Thyroid gland (tissue), 4 donors: Measurements from ENCODE around the gene SLC26A4. TPM values are rescaled to one million over a fixed set of nuclear protein-coding genes. Genes with fewer than 3 reads are reported as not detected.

ENCODE experiments used
- DNase-seq, 2 donors: peaks; one replicate each; pipeline ENCODE4 v3.0.0-alpha.2; 2019
- H3K27ac ChIP-seq, 3 donors: fragments of 200-600 bp; sonication (generic); 1 replicate in 2 of 3; 2 replicates in 1 of 3; pipeline ENCODE4 v1.5.1; 2016 to 2019; ENCODE audit warnings: mild to moderate bottlenecking in 1 of 3, moderate library complexity in 1 of 3
- H3K27me3 ChIP-seq: fragments of 200-600 bp; sonication (generic); one replicate; pipeline ENCODE4 v1.5.1; 2019
- H3K36me3 ChIP-seq, 2 donors: fragments of 200-600 bp; sonication (generic); one replicate each; pipeline ENCODE4 v1.5.1; 2016 to 2019
- H3K4me1 ChIP-seq, 2 donors: fragments of 200-600 bp; sonication (generic); one replicate each; pipeline ENCODE4 v1.5.1; 2017 to 2019
- H3K4me3 ChIP-seq, 3 donors: fragments of 200-600 bp; sonication (generic); replicated peaks in 1 of 3; 1 replicate in 2 of 3; 2 replicates in 1 of 3; pipeline ENCODE4 v1.5.1; 2016; ENCODE audit warnings: mild to moderate bottlenecking in 1 of 3
- H3K9me3 ChIP-seq: fragments of 200-600 bp; sonication (generic); one replicate; pipeline ENCODE4 v1.5.1; 2017
- POLR2A ChIP-seq, 2 donors: fragments of 450-650 bp; IDR thresholded peaks; one replicate each; pipeline ENCODE4 v1.6.1; 2017; ENCODE audit warnings: antibody characterized with exemption in 2 of 2, mild to moderate bottlenecking in 2 of 2, moderate library complexity in 1 of 2
- WGBS, 2 donors: methylation state at CpG; one replicate each; pipeline ENCODE4 v1.1.5; 2017; 5-methylcytosine and 5-hydroxymethylcytosine counted together
- intact Hi-C: fragments of 100-400 bp; cut with DNase I; formaldehyde crosslinking; loops from one replicate; pipeline ENCODE4 v1.15.1; 2023
- total RNA-seq, 4 donors: library from RNA; depleted of rRNA; stranded (reverse); fragments of >200 nt; gene quantifications; one replicate each; pipeline ENCODE4 v1.2.3, GENCODE V29; 2016
- TF ChIP-seq, protein P1 (sequence below), 6 experiments: fragments of 200-600 bp in 3 of 6; fragments of 450-650 bp in 3 of 6; sonication (generic) in 3 of 6; IDR thresholded peaks; one replicate each; pipeline ENCODE4 v1.5.1; 2016 to 2019; ENCODE audit warnings: antibody characterized with exemption in 6 of 6, mild to moderate bottlenecking in 2 of 6, inconsistent platforms in 1 of 6, moderate library complexity in 1 of 6

Gene SLC26A4
- total RNA-seq, 4 donors from 2014 or later, result 193 to 299 (median 254) TPM

DNA sequence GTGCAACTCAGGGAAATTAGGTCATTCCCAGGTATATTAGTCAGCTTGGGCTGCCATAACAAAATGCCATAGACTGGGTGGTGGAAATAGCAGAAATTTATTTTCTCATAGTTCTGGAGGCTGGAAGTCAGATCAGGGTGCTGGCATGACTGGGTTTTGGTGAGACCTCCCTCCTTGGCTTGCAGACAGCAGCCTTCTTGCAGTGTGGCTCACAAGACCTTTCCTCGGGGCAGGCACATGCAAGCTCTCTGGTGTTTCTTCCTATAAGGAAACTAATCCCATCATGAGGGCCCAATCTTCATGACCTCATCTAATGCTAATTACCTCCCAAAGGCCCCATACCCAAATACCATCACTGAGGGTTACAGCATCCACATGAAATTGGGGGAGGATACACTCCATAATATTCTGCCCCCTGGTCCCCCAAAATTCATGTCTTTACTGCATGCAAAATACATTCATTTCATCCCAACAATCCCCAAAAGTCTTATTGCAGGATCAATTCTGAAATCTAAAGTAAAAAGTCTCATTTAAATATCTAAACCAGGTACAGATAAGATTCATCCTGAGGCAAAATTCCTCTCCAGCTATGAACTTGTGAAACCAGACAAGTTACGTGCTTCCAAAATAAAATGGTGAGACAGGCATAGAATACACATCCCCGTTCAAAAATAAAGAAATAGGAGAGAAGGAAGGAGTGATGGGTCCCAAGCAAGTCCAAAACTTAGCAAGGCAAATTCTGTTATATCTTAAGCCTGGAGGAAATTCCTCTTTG, 65.9 kb downstream of the SLC26A4 start:
- Histone ChIP-seq H3K4me1 (peaks cover 1 to 16% of the 10 kb centered on the region in 2 donors), H3K4me3 (no peak overlapping the region), H3K36me3 (no peaks in the 10 kb centered on the region), H3K27ac (no peak overlapping the region), H3K9me3 (no peaks in the 10 kb centered on the region), H3K27me3 (no peaks in the 10 kb centered on the region)
- no peak for DNase-seq
- intact Hi-C loops, result loop anchor here (5.0 to 10.0 kb wide), 2 partner anchors 152 to 264 kb away; no protein-coding TSS in a partner anchor
- TF ChIP-seq POLR2A (IDR thresholded peaks at IDR 0.05), result no peak
- TF ChIP-seq, protein P1, sequence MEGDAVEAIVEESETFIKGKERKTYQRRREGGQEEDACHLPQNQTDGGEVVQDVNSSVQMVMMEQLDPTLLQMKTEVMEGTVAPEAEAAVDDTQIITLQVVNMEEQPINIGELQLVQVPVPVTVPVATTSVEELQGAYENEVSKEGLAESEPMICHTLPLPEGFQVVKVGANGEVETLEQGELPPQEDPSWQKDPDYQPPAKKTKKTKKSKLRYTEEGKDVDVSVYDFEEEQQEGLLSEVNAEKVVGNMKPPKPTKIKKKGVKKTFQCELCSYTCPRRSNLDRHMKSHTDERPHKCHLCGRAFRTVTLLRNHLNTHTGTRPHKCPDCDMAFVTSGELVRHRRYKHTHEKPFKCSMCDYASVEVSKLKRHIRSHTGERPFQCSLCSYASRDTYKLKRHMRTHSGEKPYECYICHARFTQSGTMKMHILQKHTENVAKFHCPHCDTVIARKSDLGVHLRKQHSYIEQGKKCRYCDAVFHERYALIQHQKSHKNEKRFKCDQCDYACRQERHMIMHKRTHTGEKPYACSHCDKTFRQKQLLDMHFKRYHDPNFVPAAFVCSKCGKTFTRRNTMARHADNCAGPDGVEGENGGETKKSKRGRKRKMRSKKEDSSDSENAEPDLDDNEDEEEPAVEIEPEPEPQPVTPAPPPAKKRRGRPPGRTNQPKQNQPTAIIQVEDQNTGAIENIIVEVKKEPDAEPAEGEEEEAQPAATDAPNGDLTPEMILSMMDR (IDR thresholded peaks at IDR 0.05), result no peak
- WGBS, 2 donors, result 84 to 90% methylated on average over 3 of the region's 3 CpGs

DNA sequence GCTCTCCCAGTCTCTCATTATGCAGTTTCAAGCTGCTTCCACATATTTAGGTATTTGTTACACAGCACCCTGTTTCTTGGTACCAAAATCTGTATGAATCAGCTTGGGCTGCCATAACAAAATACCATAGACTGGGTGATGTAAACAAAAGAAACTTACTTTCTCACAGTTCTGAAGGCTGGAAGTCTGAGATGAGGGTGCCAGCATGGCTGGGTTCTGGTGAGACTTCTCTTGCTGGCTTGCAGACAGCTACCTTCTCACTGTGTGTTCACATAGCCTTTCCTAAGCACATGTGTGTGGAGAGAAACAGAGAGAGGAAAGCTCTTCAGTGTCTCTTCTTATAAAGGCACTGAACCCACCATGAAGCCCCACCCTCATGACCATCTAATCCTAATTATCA, 67.6 kb downstream of the SLC26A4 start:
- H3K27me3 ChIP-seq, result no peaks in the 10 kb centered on the region
- TF ChIP-seq, protein P1 (IDR thresholded peaks at IDR 0.05), result no peak
- no peak for TF ChIP-seq POLR2A (IDR thresholded peaks at IDR 0.05)
- no peaks in the 10 kb centered on the region for H3K9me3 ChIP-seq
- intact Hi-C loops, result loop anchor here (5.0 to 10.0 kb wide), 2 partner anchors 153 to 266 kb away; no protein-coding TSS in a partner anchor
- H3K4me1 ChIP-seq, result peaks cover 0 to 8% of the 10 kb centered on the region in 2 donors
- H3K27ac ChIP-seq, result no peak overlapping the region
- DNase-seq, result no peak
- H3K36me3 ChIP-seq, result no peaks in the 10 kb centered on the region
- no peak overlapping the region for H3K4me3 ChIP-seq

DNA sequence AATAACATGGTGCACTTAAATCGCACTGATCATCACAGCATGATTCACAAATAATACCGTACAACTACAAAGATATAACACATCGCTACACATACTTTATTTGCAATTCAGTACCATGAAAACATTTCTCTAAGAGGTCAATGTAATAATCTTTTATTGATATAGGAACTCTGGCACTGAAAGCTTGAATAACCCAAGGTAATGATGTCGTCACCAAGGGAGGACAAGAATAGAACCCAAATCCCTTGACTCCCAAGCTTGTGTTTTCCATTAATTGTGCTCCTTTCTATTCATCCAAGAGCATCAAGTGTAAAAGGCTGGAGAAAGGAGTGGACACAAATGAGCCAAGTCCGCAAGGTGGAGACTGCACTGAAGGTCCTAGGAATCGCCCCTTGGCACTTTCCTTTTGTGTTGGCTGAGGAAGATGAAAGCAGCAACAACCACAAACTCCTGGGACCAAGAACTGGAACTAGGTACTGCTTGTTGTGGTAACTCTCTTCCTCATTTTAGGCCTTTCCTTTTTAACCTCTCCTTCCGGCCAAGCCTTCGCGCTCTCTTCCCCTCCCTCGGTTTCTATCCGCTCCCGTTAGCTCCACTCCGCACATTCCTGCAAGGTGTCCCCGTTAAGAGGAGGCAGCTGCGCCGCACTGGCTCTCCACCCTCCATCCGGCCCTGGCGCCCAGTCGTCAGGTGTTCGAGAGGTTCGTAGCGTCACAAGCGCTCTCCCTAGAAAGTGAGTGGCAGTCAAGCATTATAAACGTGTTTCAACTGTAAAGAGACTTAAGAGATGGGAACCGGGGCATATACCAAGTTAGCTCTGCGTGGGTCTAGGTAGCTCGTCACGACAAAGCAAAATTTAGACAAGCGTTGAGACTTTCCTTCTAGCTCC, 82.3 kb downstream of the SLC26A4 start:
- Histone ChIP-seq H3K9me3 (no peaks in the 10 kb centered on the region), H3K4me1 (peaks cover 30 to 38% of the 10 kb centered on the region in 2 donors), H3K4me3 (peak overlapping the region; percentile 72 to 95 (median 85)), H3K27me3 (no peaks in the 10 kb centered on the region), H3K27ac (peak overlapping the region; percentile 90 to 100 (median 98)), H3K36me3 (no peaks in the 10 kb centered on the region)
- intact Hi-C loops, result loop anchor here (10.0 kb wide), 1 partner anchor 132 kb away; no protein-coding TSS in a partner anchor
- TF ChIP-seq, protein P1 (IDR thresholded peaks at IDR 0.05), result no peak
- TF ChIP-seq POLR2A (IDR thresholded peaks at IDR 0.05), result no peak
- peak; percentile 74 for DNase-seq
- 13 to 14% methylated on average over 29 of the region's 29 CpGs for WGBS, 2 donors

DNA sequence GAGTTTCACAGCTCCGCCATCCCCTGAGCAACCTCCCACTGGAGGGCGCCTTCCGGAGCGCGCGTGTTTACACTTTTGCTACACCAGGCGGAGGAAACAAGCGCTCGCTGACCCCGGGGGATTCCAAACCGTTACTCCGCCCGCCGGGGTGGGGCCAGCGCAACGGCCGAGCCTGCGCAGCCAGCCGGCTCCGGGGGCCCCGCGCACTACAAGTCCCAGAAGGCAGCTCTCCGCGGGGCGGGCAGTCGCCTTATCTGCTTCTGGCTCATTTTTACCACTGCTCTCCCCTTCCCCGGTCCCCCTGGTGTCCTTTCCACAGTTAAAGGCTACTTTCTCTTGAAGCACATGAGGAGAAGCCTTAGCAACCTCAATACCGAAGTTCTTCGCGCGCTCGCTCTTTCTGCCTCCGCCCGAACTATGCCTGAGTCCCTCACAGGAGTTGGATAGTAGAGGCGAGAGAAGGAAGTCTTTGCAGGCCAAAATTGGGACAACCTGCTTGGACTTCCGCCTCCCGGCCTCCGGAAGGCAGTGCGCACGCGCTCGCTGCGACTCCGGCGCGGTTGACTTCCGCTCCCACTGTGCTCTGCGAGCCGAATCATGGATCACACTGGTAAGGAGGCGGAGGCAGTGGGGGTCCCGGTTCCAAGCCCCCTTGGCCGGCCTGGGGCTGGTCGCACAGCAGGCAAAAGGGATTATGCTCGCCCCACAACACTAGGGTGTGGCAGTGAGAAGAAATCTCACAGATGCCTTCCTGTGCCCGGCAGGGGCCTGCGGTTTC, 83.1 kb downstream of the SLC26A4 start, which contains the start of gene CBLL1:
Gene CBLL1 (plus strand): TSS at position 576 of the 778 bp plus-strand sequence. CDS start 22 bp downstream, at position 598.
- 0% methylated on average over 24 to 31 of the region's 56 CpGs for WGBS, 2 donors
- intact Hi-C loops, result loop anchor here (10.0 kb wide), 1 partner anchor 131 kb away; no protein-coding TSS in a partner anchor
- TF ChIP-seq, protein P1 (IDR thresholded peaks at IDR 0.05), result peak in 5 of 6 experiments; percentile 54 to 80 (median 71)
- peak in 1 of 2 donors; percentile 75 for TF ChIP-seq POLR2A (IDR thresholded peaks at IDR 0.05)
- Histone ChIP-seq H3K9me3 (no peaks in the 10 kb centered on the region), H3K4me1 (peaks cover 30 to 39% of the 10 kb centered on the region in 2 donors), H3K27ac (peak within 1 kb of the TSS; percentile 90 to 100 (median 98)), H3K27me3 (no peaks in the 10 kb centered on the region), H3K4me3 (peak within 1 kb of the TSS; percentile 72 to 95 (median 85)), H3K36me3 (no peaks in the 10 kb centered on the region)
- peak; percentile 98 for DNase-seq
